ENCODE results near the gene TRABD2B. TPM values are rescaled to one million over a fixed set of nuclear protein-coding genes. Genes with fewer than 3 reads are reported as not detected.

The TRABD2B gene
- total RNA-seq, 1 donor from 2014 or later: 0.89 TPM

DNA sequence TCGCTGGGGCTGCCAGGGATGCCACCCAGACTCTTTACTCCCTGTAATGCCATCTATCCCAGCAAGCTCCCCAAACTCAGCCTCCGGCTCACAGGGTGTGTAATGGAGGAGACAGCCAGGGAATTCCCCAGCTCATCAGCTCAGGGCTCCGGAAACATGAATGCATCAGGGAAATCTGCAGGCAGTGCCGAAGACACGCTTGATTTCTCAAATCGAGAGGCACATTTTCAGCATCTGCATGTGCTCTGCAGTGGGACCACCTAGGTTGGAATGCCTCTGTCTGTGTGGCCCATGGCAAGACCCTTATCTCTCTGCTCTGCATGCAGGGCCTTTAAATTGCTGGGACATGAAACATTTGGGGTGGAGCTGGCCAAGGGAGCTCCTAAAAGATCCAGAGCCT, 170.1 kb downstream of the TRABD2B start:
- H3K36me3 Mint-ChIP-seq (ENCODE audit: low read depth, unreplicated experiment): peaks cover 5% of the 10 kb centered on the region
- no peak for FAIRE-seq
- no peaks in the 10 kb centered on the region for H3K4me1 ChIP-seq (ENCODE audit: insufficient read depth, low read length)

DNA sequence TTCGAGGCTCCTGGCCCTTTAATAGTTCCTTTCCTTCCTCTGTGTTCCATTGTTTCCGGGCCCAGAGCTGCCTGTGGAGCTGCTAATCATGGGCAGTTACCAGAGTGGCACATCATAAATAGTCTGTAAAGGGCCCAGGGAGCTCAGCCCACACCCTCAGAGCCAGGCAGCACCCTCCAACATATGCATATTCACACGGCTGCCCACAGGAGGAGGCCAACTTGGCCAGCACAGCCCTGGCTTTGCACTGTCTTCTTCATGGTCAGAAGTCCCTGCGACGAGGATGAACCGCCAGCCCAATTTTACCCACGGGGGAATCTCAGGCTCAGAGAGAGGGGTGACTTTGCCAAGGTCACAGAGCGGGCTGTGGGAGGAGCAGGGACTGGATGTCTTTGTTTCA, 172.5 kb downstream of the TRABD2B start:
- Histone ChIP-seq H2AFZ (ENCODE audit: low read depth, low read length) (no peak overlapping the region), H3K27ac (ENCODE audit: low read depth, low read length) (no peak overlapping the region), H3K4me2 (ENCODE audit: low read length) (no peak overlapping the region), H3K4me1 (ENCODE audit: insufficient read depth, low read length) (no peaks in the 10 kb centered on the region), H3K9me3 (ENCODE audit: insufficient read depth, low read depth, low read length) (no peaks in the 10 kb centered on the region), H3K79me2 (ENCODE audit: insufficient read depth, low read length) (no peaks in the 10 kb centered on the region), H3K9ac (ENCODE audit: low read length) (no peak overlapping the region), H4K20me1 (ENCODE audit: insufficient read depth, low read length) (no peaks in the 10 kb centered on the region), H3K36me3 (ENCODE audit: insufficient read depth, low read length) (no peaks in the 10 kb centered on the region), H3K4me3 (ENCODE audit: insufficient read depth, low read depth, low read length) (no peak overlapping the region), H3K27me3 (ENCODE audit: insufficient read depth, low read length) (no peaks in the 10 kb centered on the region)
- Mint-ChIP-seq H3K27me3 (ENCODE audit: low read depth, unreplicated experiment) (peaks cover 35% of the 10 kb centered on the region), H3K27ac (ENCODE audit: unreplicated experiment) (no peak overlapping the region), H3K4me1 (ENCODE audit: low read depth, unreplicated experiment) (peaks cover 12% of the 10 kb centered on the region), H3K9me3 (ENCODE audit: unreplicated experiment) (peaks cover 3% of the 10 kb centered on the region), H3K36me3 (ENCODE audit: low read depth, unreplicated experiment) (no peaks in the 10 kb centered on the region), H3K4me3 (ENCODE audit: unreplicated experiment) (no peak overlapping the region)
- DNase-seq (ENCODE audit: low read depth) (no peak), FAIRE-seq (no peak)
- TF ChIP-seq, protein P1, sequence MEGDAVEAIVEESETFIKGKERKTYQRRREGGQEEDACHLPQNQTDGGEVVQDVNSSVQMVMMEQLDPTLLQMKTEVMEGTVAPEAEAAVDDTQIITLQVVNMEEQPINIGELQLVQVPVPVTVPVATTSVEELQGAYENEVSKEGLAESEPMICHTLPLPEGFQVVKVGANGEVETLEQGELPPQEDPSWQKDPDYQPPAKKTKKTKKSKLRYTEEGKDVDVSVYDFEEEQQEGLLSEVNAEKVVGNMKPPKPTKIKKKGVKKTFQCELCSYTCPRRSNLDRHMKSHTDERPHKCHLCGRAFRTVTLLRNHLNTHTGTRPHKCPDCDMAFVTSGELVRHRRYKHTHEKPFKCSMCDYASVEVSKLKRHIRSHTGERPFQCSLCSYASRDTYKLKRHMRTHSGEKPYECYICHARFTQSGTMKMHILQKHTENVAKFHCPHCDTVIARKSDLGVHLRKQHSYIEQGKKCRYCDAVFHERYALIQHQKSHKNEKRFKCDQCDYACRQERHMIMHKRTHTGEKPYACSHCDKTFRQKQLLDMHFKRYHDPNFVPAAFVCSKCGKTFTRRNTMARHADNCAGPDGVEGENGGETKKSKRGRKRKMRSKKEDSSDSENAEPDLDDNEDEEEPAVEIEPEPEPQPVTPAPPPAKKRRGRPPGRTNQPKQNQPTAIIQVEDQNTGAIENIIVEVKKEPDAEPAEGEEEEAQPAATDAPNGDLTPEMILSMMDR (IDR thresholded peaks at IDR 0.05; ENCODE audit: insufficient read depth, low read depth, low read length): no peak
- no peak for TF ChIP-seq EZH2 (IDR thresholded peaks at IDR 0.05; ENCODE audit: insufficient read depth, low read length)

More for the DNA sequence above, 170.1 kb downstream of the TRABD2B start:
- Histone ChIP-seq H3K4me3 (ENCODE audit: insufficient read depth, low read depth, low read length) (no peak overlapping the region), H3K27ac (ENCODE audit: low read depth, low read length) (no peak overlapping the region), H3K27me3 (ENCODE audit: insufficient read depth, low read length) (no peaks in the 10 kb centered on the region), H2AFZ (ENCODE audit: low read depth, low read length) (no peak overlapping the region), H3K36me3 (ENCODE audit: insufficient read depth, low read length) (no peaks in the 10 kb centered on the region), H3K79me2 (ENCODE audit: insufficient read depth, low read length) (no peaks in the 10 kb centered on the region), H3K9ac (ENCODE audit: low read length) (no peak overlapping the region), H4K20me1 (ENCODE audit: insufficient read depth, low read length) (no peaks in the 10 kb centered on the region), H3K4me2 (ENCODE audit: low read length) (no peak overlapping the region), H3K9me3 (ENCODE audit: insufficient read depth, low read depth, low read length) (no peaks in the 10 kb centered on the region)
- DNase-seq (ENCODE audit: low read depth): no peak
- H3K27me3 Mint-ChIP-seq (ENCODE audit: low read depth, unreplicated experiment): peaks cover 49% of the 10 kb centered on the region
- peaks cover 6% of the 10 kb centered on the region for H3K4me1 Mint-ChIP-seq (ENCODE audit: low read depth, unreplicated experiment)
- H3K27ac Mint-ChIP-seq (ENCODE audit: unreplicated experiment): no peak overlapping the region
- H3K4me3 Mint-ChIP-seq (ENCODE audit: unreplicated experiment): no peak overlapping the region
- H3K9me3 Mint-ChIP-seq (ENCODE audit: unreplicated experiment): peaks cover 3% of the 10 kb centered on the region
- no peak for TF ChIP-seq EZH2 (IDR thresholded peaks at IDR 0.05; ENCODE audit: insufficient read depth, low read length)
- TF ChIP-seq, protein P1 (IDR thresholded peaks at IDR 0.05; ENCODE audit: insufficient read depth, low read depth, low read length): no peak

DNA sequence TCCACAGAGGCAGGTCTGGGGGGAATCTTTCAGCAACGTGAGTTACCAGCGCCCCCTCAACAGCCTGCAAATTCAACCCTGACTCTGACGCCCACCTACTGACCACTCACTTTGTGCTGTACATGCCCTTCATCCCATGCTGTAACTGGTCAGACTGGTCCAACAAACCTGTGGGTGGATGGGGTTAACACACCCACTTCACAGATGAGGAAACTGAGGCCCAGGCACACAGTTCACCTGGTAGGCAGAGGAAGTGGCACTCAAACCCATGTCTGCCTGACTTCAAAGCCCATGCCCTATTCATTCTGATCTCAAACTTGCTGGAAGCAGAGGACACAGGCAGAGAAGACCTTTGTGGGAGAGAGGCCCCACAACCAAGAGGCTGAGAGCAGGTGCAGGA, 172.9 kb downstream of the TRABD2B start:
- Histone ChIP-seq H3K9me3 (ENCODE audit: insufficient read depth, low read depth, low read length) (no peaks in the 10 kb centered on the region), H3K9ac (ENCODE audit: low read length) (no peak overlapping the region), H3K4me1 (ENCODE audit: insufficient read depth, low read length) (no peaks in the 10 kb centered on the region), H2AFZ (ENCODE audit: low read depth, low read length) (no peak overlapping the region), H3K79me2 (ENCODE audit: insufficient read depth, low read length) (no peaks in the 10 kb centered on the region), H3K4me3 (ENCODE audit: insufficient read depth, low read depth, low read length) (no peak overlapping the region), H3K27ac (ENCODE audit: low read depth, low read length) (no peak overlapping the region), H4K20me1 (ENCODE audit: insufficient read depth, low read length) (no peaks in the 10 kb centered on the region), H3K4me2 (ENCODE audit: low read length) (no peak overlapping the region), H3K36me3 (ENCODE audit: insufficient read depth, low read length) (no peaks in the 10 kb centered on the region), H3K27me3 (ENCODE audit: insufficient read depth, low read length) (no peaks in the 10 kb centered on the region)
- FAIRE-seq: no peak
- Mint-ChIP-seq H3K27ac (ENCODE audit: unreplicated experiment) (no peak overlapping the region), H3K27me3 (ENCODE audit: low read depth, unreplicated experiment) (peaks cover 31% of the 10 kb centered on the region), H3K36me3 (ENCODE audit: low read depth, unreplicated experiment) (no peaks in the 10 kb centered on the region), H3K4me3 (ENCODE audit: unreplicated experiment) (no peak overlapping the region), H3K4me1 (ENCODE audit: low read depth, unreplicated experiment) (peaks cover 12% of the 10 kb centered on the region), H3K9me3 (ENCODE audit: unreplicated experiment) (peaks cover 3% of the 10 kb centered on the region)
- no peak for DNase-seq (ENCODE audit: low read depth)
- no peak for TF ChIP-seq EZH2 (IDR thresholded peaks at IDR 0.05; ENCODE audit: insufficient read depth, low read length)
- TF ChIP-seq, protein P1 (IDR thresholded peaks at IDR 0.05; ENCODE audit: insufficient read depth, low read depth, low read length): no peak
